ENCODE measurements around the gene JAZF1.

DNA sequence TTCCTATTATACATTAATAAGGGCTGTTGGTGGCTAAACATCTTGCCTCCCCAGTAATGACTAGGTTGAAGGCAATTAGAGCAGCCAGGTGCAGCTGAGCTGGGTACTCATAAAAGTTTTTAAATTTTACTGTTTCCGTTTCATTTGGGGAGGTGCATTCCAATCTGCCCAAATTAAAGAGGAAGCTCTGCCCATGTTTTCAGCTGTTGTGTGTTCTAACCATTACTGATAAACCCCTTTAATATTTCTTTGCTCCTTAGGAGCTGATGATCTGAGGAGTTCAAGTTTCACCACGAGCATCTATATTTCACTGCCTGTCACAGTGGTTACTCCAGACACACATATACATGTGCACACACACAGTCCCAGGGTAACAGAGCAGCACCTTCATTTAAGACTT lies 94.4 kb downstream of the JAZF1 start:
- TF ChIP-seq, protein P1, sequence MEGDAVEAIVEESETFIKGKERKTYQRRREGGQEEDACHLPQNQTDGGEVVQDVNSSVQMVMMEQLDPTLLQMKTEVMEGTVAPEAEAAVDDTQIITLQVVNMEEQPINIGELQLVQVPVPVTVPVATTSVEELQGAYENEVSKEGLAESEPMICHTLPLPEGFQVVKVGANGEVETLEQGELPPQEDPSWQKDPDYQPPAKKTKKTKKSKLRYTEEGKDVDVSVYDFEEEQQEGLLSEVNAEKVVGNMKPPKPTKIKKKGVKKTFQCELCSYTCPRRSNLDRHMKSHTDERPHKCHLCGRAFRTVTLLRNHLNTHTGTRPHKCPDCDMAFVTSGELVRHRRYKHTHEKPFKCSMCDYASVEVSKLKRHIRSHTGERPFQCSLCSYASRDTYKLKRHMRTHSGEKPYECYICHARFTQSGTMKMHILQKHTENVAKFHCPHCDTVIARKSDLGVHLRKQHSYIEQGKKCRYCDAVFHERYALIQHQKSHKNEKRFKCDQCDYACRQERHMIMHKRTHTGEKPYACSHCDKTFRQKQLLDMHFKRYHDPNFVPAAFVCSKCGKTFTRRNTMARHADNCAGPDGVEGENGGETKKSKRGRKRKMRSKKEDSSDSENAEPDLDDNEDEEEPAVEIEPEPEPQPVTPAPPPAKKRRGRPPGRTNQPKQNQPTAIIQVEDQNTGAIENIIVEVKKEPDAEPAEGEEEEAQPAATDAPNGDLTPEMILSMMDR (IDR thresholded peaks at IDR 0.05) = no peak
- no peak for TF ChIP-seq POLR2A (IDR thresholded peaks at IDR 0.05; ENCODE audit: low read depth)
